ENCODE measurements around the gene TNFRSF18.

TNFRSF18 gene

DNA sequence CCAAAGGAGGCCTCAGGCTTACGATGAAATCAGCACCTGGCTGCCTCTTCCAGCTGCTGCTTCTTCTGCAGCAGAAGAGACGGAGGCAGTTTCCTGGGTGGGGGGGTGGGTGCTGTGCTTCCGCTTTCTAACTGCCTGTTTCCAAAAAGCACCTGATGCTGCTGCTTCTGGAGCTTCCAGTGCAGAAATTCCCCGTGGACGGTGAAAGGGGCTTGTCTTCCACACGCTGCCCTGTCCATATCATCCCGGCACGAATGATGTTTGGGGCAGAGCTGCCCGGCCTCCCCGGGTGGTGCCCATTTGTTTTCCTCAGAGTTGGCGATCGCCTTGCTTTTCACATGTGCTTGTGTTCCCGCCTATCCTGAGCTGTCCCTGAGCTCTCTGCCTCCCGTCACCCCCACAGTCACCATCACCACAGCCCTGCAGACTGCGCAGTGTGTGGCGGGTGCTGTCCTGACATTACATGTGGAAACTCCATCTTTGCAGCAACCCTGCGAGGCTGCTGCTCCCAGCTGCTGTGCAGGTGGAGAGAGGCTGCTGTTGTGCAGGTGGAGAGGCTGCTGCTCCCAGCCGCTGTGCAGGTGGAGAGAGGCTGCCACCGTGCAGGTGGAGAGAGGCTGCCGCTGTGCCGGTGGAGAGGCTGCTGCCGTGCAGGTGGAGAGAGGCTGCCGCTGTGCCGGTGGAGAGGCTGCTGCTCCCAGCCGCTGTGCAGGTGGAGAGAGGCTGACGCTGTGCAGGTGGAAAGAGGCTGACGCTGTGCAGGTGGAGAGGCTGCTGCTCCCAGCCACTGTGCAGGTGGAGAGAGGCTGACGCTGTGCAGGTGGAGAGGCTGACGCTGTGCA lies 30.9 kb downstream of the TNFRSF18 start:
- DNase-seq = no peak

- DNase-seq = no peak
Observed at GRCh38 chr1:1173793-1174415, 32.5 kb downstream of the TNFRSF18 start, which contains the start of gene TTLL10. Gene TTLL10, plus strand, starts transcription at chr1:1173880. Its CDS starts 5,336 bp downstream, at chr1:1179216.

DNA sequence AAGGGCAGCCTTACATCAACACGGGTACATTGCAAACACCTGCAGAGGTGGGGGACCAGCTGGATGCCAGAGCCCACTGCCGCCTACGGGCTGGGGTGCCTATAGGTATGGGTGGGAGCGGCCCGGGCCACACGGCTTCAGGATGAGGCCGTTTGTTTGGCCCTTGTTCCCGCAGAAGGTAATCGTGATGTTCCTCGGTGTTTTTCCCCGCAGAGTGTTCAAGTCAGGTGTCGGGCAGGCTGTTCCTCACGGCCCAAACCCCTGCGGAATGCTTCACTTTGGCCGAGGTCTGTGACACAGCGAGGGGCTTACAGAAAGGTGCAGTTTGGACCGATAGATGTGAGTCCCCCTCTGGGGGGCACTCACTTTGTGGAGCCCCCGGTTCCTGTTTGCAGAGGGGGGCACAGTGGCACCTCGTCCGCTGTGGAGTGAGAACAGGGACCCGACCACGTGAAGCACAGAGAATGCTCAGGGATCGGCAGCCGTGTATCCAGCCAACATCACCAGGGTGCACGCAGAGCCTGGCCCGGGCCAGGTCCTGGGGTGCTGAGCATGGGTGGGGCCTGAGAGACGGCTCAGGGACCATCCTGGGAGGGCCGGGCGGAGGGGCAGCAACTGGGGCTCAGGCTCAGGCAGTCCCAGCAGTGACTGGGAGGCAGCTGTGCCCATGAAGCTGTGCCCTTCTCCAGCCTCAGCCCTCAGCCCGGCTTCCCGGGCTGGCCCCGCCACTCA lies 33.2 kb downstream of the TNFRSF18 start:
- no peak for DNase-seq

DNA sequence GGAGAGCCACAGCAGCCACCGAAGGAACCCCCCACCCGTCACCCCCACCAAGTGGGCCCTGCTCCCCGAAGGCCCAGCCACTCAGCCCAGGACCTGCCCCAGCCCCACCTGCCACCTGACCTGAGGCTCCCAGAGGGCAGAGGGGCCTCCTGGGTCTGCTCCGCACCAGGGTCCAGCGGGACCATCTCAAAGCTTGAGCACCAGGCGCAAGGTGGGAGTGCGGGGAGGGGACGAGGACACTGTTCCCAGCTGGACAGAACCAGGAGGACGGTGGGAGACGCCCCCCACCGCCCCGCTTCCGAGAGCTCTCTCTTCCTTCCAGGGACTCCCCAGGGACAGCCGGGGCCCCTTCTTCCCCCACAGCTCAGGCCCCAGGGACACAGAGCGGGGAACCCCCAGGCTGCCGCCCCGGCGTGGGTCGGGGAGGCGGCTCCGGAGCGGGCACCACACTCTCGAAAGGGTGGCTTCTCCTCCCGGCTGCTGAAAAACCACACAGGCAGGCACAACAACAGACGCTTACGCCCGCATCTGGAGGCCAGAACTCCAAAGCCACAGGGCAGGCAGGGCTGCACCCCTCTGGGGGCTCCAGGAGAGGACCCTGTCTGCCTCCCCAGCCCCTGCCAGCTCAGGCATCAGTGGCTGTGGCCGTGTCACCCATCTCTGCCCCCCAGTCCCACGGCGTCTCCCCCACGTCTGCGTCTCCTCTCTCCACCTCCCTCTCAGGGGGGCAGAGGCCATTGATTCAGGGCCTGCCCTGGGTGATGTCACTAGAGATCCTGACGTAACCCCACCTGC lies 34.6 kb downstream of the TNFRSF18 start:
- no peak for DNase-seq

- no peak for DNase-seq
Observed at GRCh38 chr1:1171161-1171545, 35.2 kb downstream of the TNFRSF18 start.

- DNase-seq = no peak
Observed at GRCh38 chr1:1170215-1171091, 35.9 kb downstream of the TNFRSF18 start.

DNA sequence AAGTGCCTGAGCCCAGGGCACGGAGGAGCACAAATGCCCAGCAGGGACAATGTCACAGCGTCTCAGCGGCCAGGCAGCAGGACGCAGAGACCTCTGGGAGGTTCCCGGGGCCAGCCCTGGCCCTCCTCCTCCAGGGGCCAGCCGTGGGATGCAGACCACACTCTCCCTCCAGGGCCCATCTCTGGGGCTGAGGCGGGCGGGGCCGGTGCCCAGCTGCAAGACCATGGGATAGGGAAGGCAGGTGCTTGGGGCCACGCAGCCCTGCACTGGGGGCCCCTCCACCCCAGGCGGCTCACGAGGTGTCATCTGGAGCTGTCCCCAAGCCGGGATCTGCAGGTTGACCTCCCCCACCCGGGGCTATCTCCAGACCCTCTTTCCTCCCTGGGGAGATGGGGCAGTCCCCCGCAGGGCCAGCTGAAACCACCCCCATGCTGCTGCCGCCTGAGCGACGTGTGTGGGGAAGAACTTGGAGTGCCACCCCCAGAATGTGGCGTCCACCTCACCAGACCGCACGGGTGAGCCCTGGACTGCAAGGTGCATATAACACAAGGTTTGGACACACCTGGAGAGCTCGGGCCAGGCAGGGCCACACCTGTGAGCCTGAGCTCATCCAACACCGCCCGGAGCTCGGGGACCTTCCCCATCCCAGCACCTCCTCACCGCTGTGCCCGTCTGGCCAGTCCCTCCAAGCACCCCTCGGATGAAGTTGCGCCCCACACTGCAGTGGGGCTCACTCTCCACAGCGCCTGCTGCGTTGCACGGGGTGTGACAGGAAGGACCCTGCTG lies 36.8 kb downstream of the TNFRSF18 start:
- no peak for DNase-seq

DNA sequence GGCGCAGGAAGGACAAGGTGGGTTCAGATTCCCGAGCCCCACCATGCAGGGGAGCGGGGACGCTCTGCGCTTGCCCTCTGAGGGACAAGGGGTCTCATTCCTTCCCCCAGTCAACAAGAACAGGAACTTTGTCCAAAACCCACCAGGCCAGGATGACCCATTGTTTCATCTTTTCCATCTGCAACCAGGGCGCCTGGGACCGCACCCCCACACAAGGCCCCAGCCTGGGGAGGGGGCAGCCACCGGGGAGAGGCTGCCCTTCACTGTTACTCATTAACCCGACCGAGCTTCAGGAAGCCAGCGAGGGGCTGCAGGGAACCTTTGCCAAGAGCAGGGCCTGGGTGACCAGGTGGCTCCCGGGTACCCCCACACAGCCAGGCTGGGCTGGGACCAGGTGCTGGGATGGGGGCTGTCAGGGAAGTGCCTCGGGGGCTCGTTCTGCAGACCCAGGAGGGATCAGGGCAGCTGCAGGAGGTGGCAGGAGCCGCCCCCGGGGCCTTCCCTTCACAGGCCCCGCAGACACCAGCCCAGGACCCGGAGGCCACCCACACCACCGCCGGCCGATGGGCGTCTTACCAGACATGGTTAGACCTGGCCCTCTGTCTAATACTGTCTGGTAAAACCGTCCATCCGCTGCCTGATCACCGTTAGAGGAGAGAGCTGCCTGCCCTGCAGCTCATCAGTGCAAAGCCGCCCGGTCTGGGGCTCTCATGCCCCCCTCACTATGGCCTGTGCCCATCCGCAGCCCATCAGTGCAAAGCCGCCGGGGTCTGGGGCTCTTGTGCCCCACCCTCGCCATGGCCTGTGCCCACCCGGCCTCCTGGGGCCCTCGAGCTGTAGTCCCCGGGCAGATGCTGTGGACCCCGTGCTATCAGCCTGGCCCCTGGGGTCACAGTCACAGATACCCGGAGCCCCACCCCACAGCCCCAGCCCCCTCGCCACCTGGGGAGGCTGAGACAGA lies 37.7 kb downstream of the TNFRSF18 start:
- no peak for DNase-seq

DNA sequence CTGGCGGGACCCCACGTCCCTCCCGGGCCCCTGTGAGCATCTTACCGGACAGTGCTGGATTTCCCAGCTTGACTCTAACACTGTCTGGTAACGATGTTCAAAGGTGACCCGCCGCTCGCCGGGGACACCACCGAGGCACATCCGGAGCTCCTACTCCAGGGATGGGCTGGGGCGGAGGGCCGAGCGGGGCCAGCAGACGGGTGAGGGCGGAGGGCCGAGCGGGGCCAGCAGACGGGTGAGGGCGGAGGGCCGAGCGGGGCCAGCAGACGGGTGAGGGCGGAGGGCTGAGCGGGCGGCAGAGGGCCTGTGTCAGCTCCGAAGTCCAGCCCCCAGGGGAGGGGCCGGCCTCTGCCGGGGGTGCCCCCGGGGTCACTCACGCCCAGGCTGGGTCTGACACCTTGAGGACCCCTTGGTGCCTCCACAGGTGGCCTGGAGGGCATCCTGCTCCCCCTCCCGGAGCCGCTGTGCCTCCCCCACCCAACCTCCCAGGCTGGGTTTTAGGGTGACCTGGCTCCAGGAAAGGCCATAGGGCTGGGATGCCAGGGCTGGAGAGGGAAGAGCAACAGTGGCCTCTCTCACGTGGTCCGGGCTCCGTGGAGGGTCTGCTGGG lies 38.4 kb downstream of the TNFRSF18 start:
- no peak for DNase-seq

DNA sequence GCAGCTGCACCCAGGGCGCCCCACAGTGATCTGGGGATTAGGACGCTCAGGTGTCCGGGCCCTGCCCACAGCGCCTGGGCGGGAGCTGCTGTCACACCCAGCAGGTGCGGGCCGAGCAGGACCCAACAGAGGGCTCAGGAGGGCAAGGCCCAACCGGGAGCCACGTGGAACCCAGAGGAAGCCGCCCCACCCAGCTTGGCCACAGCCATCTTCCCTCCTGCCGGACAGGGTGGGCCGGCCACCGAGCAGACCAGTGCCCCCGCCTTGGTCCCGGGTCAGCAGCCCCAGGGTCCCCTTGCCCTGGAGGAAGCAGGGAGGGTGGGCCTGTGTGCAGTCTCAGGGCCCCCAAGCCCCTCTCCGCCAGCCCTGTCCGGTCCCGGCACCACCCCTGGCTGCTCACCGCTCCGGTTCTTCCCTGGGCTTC lies 39.0 kb downstream of the TNFRSF18 start:
- DNase-seq = no peak

DNA sequence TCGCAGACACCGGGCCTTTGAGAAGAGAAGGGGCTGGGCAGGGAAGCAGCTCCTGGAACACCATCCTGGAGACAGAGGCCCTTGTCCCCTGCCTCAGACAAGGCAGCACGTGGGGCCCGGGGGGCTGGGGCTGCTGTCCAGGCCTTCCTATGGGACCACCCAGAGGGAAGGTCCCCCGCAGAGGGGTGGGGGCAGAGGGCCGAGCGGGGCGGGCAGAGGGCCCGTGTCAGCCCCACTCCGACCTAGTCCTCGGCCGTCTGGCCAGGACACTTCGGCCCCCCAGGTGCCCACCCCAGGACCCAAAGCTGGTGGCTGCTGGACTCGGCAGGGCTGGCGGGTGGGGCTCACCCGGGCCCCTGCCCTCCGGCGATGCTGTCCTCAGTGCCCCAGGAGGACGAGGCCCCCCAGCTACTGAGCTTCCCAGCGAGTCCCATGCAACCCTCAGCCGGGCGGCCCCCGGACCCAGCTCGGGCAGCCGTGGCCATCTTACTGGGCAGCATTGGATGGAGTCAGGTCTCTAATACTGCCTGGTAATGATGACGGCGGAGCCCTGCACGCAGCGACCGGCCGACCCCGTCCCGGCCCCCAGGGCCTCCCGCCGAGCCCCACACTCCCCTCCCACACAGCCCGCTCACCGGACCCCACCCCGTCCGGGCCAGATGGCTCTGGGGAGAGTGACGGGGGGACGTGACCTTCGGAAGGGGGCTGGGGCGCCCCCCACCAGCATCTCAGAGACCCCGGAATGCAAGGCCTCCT lies 39.6 kb downstream of the TNFRSF18 start:
- DNase-seq = no peak

DNA sequence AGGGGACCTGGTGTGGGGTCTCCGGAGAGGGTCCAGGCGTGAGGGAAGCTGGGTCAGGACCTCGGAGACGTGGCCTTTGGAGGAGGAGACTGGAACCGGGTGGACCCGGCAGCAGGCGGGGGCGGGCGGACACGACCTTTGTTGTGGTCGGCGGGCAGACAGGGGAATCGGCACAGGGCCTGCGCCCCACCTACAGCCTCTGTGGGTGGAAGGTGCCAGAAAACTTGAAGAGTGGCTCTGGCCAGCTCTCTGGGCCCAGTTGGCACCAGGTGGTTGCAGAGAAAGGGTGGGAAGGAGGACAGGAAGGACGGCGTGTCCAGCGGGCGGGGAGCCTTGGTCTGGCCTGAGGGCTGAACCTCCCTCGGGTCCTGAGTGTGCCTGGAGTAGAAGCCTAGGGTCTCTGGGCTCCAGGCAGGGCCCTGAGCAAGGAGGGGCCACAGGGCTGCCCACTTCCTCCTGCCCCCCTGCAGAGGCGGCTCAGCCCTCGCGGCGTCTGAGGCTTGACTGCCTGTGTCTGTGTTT lies 40.4 kb downstream of the TNFRSF18 start:
- DNase-seq = no peak

GRCh38 chr1:1165485-1165884 lies 40.9 kb downstream of the TNFRSF18 start:
- no peak for DNase-seq

- DNase-seq = no peak
Observed at GRCh38 chr1:1164701-1165451, 41.5 kb downstream of the TNFRSF18 start.

- DNase-seq = no peak
Observed at GRCh38 chr1:1164361-1164700, 42.1 kb downstream of the TNFRSF18 start.

- no peak for DNase-seq
Observed at GRCh38 chr1:1163538-1164070, 42.8 kb downstream of the TNFRSF18 start.
